ENCODE measurements around the gene TMEM229A.

- TF ChIP-seq POLR2A (IDR thresholded peaks at IDR 0.05; ENCODE audit: low read length) (no peak), GATA1 (IDR thresholded peaks at IDR 0.05; ENCODE audit: low read depth, low read length) (no peak)
These were observed 19.6 kb downstream of the TMEM229A start for GRCh38 chr7:124013306-124013705.
